Psoas muscle (tissue), 8 donors: ENCODE data around the gene MAGEA2. TPM values are rescaled to one million over a fixed set of nuclear protein-coding genes. Genes with fewer than 3 reads are reported as not detected.
"Not testable (repeated sequence)": the region's sequence is repeated elsewhere in the genome, so short reads cannot be mapped to it uniquely, and the experiment has no call there.

ENCODE experiments used
- ATAC-seq, 4 donors: fragments of 200-7000 bp; cut with Tn5 transposase; one replicate each; pipeline ENCODE4 v1.9.1; 2020; ENCODE audit warnings: moderate library complexity in 3 of 4, mild to moderate bottlenecking in 2 of 4
- DNase-seq, 2 donors: peaks; one replicate each; pipeline ENCODE4 v3.0.0-alpha.2; 2020
- H3K27ac ChIP-seq: fragments of 200-600 bp; one replicate; pipeline ENCODE4 v1.8.0; 2022
- H3K27me3 ChIP-seq, 3 donors: fragments of 200-600 bp in 1 of 3; one replicate each; pipeline versions ENCODE4 v1.6.1 to v1.8.0; 2013 to 2022; ENCODE audit warnings: low read length in 2 of 3, mild to moderate bottlenecking in 2 of 3, moderate library complexity in 1 of 3; ENCODE audit not compliant: insufficient read depth in 3 of 3
- H3K36me3 ChIP-seq, 2 donors: fragments of 200-600 bp in 1 of 2; one replicate each; pipeline versions ENCODE4 v1.6.1 to v1.8.0; 2013 to 2022; ENCODE audit warnings: low read depth in 1 of 2, mild to moderate bottlenecking in 1 of 2, moderate library complexity in 1 of 2; ENCODE audit not compliant: insufficient read depth in 1 of 2
- H3K4me1 ChIP-seq: fragments of 200-600 bp; one replicate; pipeline ENCODE4 v1.8.0; 2022
- H3K4me3 ChIP-seq: fragments of 200-600 bp; one replicate; pipeline ENCODE4 v1.8.0; 2022; ENCODE audit warnings: mild to moderate bottlenecking
- H3K9me3 ChIP-seq: fragments of 200-600 bp; one replicate; pipeline ENCODE4 v1.8.0; 2022
- CTCF ChIP-seq: fragments of 200-600 bp; IDR thresholded peaks from one replicate; pipeline ENCODE4 v1.8.0; 2022; ENCODE audit warnings: antibody characterized with exemption
- WGBS, 3 donors: extraction: QIAGEN DNeasy Blood & Tissue Kit; methylation state at CpG; one replicate each; pipeline versions ENCODE4 v1.1.6 to v1.1.7; 2013; 5-methylcytosine and 5-hydroxymethylcytosine counted together
- intact Hi-C, 2 donors: fragments of 100-400 bp; cut with DNase I; formaldehyde crosslinking; loops; one replicate each; pipeline versions ENCODE4 v1.11.0 to v1.14.2; 2022
- polyA plus RNA-seq, 3 donors: library from polyadenylated mRNA; stranded (reverse); fragments of 200-250 nt; gene quantifications; one replicate each; pipeline ENCODE4 v1.2.3, GENCODE V29; 2013
- total RNA-seq, 4 donors: library from RNA; stranded (reverse); fragmentation: NEBNext Ultra II Directional in 2 of 4; extraction: Animal tissue kit (Norgen Biotek cat#: 25700) in 2 of 4; gene quantifications; one replicate each; pipeline versions ENCODE4 v1.2.1 to v1.2.4, GENCODE V29; 2021 to 2023
- donor health status: healthy with polysubstance abuse.
- donor health status: DM: no; HTN: no; CAD: no; lungs with moderate emphysema.
- donor health status: Bipolar disorder and iron deficiency.
- donor health status: healthy.
- donor health status: DM: yes; HTN: yes; CAD: no.
- donor health status: DM: no; HTN: no; CAD: no.
- donor health status: DM: no; HTN: no; CAD: no.
- donor health status: DM: yes; HTN: yes; CAD: no.

MAGEA2 gene
- total and polyA plus RNA-seq, 7 donors, result not detected

DNA sequence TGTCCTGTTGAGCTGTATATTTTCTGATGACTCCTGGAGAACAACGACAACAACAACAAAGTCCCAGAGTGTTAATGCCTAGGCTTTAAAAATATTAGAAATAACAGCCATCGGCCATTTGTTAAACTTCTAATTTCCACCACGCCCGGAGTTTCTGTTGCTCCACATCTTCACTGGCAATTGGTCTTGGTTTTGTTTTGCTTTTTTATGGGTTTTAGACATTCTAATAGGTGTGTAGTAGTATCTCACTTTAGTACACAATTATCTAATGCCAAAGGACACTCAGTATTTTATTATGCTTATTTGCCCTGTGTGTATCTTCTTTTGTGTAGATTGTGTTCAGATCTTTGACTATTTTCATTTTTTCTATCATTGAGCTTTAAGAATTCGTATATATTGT, 15.1 kb downstream of the MAGEA2 start:
- no peak for ATAC-seq
- intact Hi-C loops, result no loop called here

GRCh38 chrX:152736528-152736927, 17.1 kb downstream of the MAGEA2 start:
- H3K27ac ChIP-seq, ATAC-seq, H3K9me3 ChIP-seq, H3K27me3 ChIP-seq, H3K36me3 ChIP-seq, intact Hi-C loops, H3K4me1 ChIP-seq, H3K4me3 ChIP-seq: not testable (repeated sequence)
- 80 to 87% (median 86%) methylated on average over 12 of the region's 12 CpGs for WGBS, 3 donors
- DNase-seq, result peak in 1 of 2 donors; percentile 8

More for the DNA sequence above, 15.1 kb downstream of the MAGEA2 start:
- TF ChIP-seq CTCF, result no peak
- WGBS, 3 donors, result 81 to 88% (median 82%) methylated on average over 5 of the region's 5 CpGs
- no peaks in the 10 kb centered on the region for H3K36me3 ChIP-seq
- H3K9me3 ChIP-seq, result no peaks in the 10 kb centered on the region
- H3K27me3 ChIP-seq, result no peaks in the 10 kb centered on the region
- DNase-seq, result no peak
- no peak overlapping the region for H3K4me3 ChIP-seq
- no peaks in the 10 kb centered on the region for H3K4me1 ChIP-seq
- H3K27ac ChIP-seq, result no peak overlapping the region

- peak in 1 of 2 donors; percentile 30 for DNase-seq
- no peak for TF ChIP-seq CTCF
- intact Hi-C loops, result no loop called here
- ATAC-seq, result no peak
- no peaks in the 10 kb centered on the region for H3K9me3 ChIP-seq
- H3K36me3 ChIP-seq, result no peaks in the 10 kb centered on the region
- no peaks in the 10 kb centered on the region for H3K27me3 ChIP-seq
- no peaks in the 10 kb centered on the region for H3K4me1 ChIP-seq
- H3K27ac ChIP-seq, result no peak overlapping the region
- 87 to 90% (median 88%) methylated on average over 12 of the region's 12 CpGs for WGBS, 3 donors
- no peak overlapping the region for H3K4me3 ChIP-seq
These were observed 17.7 kb downstream of the MAGEA2 start for GRCh38 chrX:152735860-152736511.

GRCh38 chrX:152735101-152735500, 18.5 kb downstream of the MAGEA2 start:
- intact Hi-C loops, result no loop called here

GRCh38 chrX:152734143-152734858, 19.3 kb downstream of the MAGEA2 start:
- intact Hi-C loops, H3K4me3 ChIP-seq, H3K27ac ChIP-seq, H3K36me3 ChIP-seq, H3K4me1 ChIP-seq, ATAC-seq, H3K27me3 ChIP-seq, H3K9me3 ChIP-seq: not testable (repeated sequence)
- WGBS, 3 donors, result 88 to 97% (median 93%) methylated on average over 9 to 22 of the region's 22 CpGs
- DNase-seq, result peak in 1 of 2 donors; percentile 20

More at GRCh38 chrX:152735101-152735500, 18.5 kb downstream of the MAGEA2 start:
- WGBS, 3 donors, result 54 to 91% (median 66%) methylated on average over 2 of the region's 2 CpGs
- no peaks in the 10 kb centered on the region for H3K9me3 ChIP-seq
- H3K27ac ChIP-seq, result no peak overlapping the region
- H3K27me3 ChIP-seq, result no peaks in the 10 kb centered on the region
- ATAC-seq (no peak), DNase-seq (peak in 1 of 2 donors; percentile 7)
- TF ChIP-seq CTCF, result no peak
- no peak overlapping the region for H3K4me3 ChIP-seq
- H3K4me1 ChIP-seq, result no peaks in the 10 kb centered on the region
- H3K36me3 ChIP-seq, result no peaks in the 10 kb centered on the region
